ENCODE results near the gene AKAP17A.
"Not testable (repeated sequence)": the region's sequence is repeated elsewhere in the genome, so short reads cannot be mapped to it uniquely, and the experiment has no call there.

Gene AKAP17A

GRCh38 chrX:1610166-1610565 lies 18.8 kb downstream of the AKAP17A start:
- no peaks in the 10 kb centered on the region for H3K4me1 Mint-ChIP-seq (ENCODE audit: low read depth)
- H3K27me3 Mint-ChIP-seq, result no peaks in the 10 kb centered on the region
- no peak overlapping the region for H3K27ac Mint-ChIP-seq
- H3K4me3 Mint-ChIP-seq, result no peak overlapping the region
- no peaks in the 10 kb centered on the region for H3K36me3 Mint-ChIP-seq (ENCODE audit: low read depth)
- no peaks in the 10 kb centered on the region for H3K9me3 Mint-ChIP-seq

- no peak overlapping the region for H3K27ac Mint-ChIP-seq
- H3K36me3 Mint-ChIP-seq (ENCODE audit: low read depth), result no peaks in the 10 kb centered on the region
These were observed 19.3 kb downstream of the AKAP17A start for GRCh38 chrX:1610736-1611135.

GRCh38 chrX:1612641-1613286 lies 21.4 kb downstream of the AKAP17A start:
- H3K27me3 Mint-ChIP-seq, result no peaks in the 10 kb centered on the region
- no peaks in the 10 kb centered on the region for H3K36me3 Mint-ChIP-seq (ENCODE audit: low read depth)
- no peaks in the 10 kb centered on the region for H3K9me3 Mint-ChIP-seq
- H3K27ac Mint-ChIP-seq, result no peak overlapping the region
- H3K4me3 Mint-ChIP-seq, result no peak overlapping the region
- no peaks in the 10 kb centered on the region for H3K4me1 Mint-ChIP-seq (ENCODE audit: low read depth)

More at GRCh38 chrX:1610736-1611135, 19.3 kb downstream of the AKAP17A start:
- no peaks in the 10 kb centered on the region for H3K9me3 Mint-ChIP-seq
- no peaks in the 10 kb centered on the region for H3K27me3 Mint-ChIP-seq
- H3K4me3 Mint-ChIP-seq, result no peak overlapping the region
- no peaks in the 10 kb centered on the region for H3K4me1 Mint-ChIP-seq (ENCODE audit: low read depth)

- no peak within 1 kb of the TSS for H3K27ac Mint-ChIP-seq
- no peaks in the 10 kb centered on the region for H3K36me3 Mint-ChIP-seq (ENCODE audit: low read depth)
- H3K4me3 Mint-ChIP-seq, result no peak within 1 kb of the TSS
- H3K27me3 Mint-ChIP-seq, result no peaks in the 10 kb centered on the region
- no peaks in the 10 kb centered on the region for H3K4me1 Mint-ChIP-seq (ENCODE audit: low read depth)
- H3K9me3 Mint-ChIP-seq, result no peaks in the 10 kb centered on the region
These were observed 23.5 kb downstream of the AKAP17A start, which contains the start of gene ASMT for GRCh38 chrX:1614927-1615326. ASMT (plus strand) TSS chrX:1615059; CDS start chrX:1615200, 141 bp downstream.

- H3K27me3 Mint-ChIP-seq, result no peaks in the 10 kb centered on the region
- H3K4me1 Mint-ChIP-seq (ENCODE audit: low read depth), result peaks cover 7% of the 10 kb centered on the region
- no peaks in the 10 kb centered on the region for H3K9me3 Mint-ChIP-seq
- H3K27ac Mint-ChIP-seq, result no peak overlapping the region
- H3K4me3 Mint-ChIP-seq, result no peak overlapping the region
- H3K36me3 Mint-ChIP-seq (ENCODE audit: low read depth), result no peaks in the 10 kb centered on the region
These were observed 27.3 kb downstream of the AKAP17A start for GRCh38 chrX:1618689-1619088.

- peaks cover 7% of the 10 kb centered on the region for H3K4me1 Mint-ChIP-seq (ENCODE audit: low read depth)
- no peak overlapping the region for H3K27ac Mint-ChIP-seq
- H3K4me3 Mint-ChIP-seq, result no peak overlapping the region
- H3K27me3 Mint-ChIP-seq, result no peaks in the 10 kb centered on the region
- no peaks in the 10 kb centered on the region for H3K36me3 Mint-ChIP-seq (ENCODE audit: low read depth)
- no peaks in the 10 kb centered on the region for H3K9me3 Mint-ChIP-seq
These were observed 32.3 kb downstream of the AKAP17A start for GRCh38 chrX:1623691-1624090.

- H3K27me3 Mint-ChIP-seq; H3K4me1 Mint-ChIP-seq (ENCODE audit: low read depth); H3K4me3 Mint-ChIP-seq; H3K36me3 Mint-ChIP-seq (ENCODE audit: low read depth); H3K9me3 Mint-ChIP-seq; H3K27ac Mint-ChIP-seq: not testable (repeated sequence)
These were observed 32.9 kb downstream of the AKAP17A start for GRCh38 chrX:1624158-1624860.

- H3K4me3 Mint-ChIP-seq; H3K27me3 Mint-ChIP-seq; H3K4me1 Mint-ChIP-seq (ENCODE audit: low read depth); H3K9me3 Mint-ChIP-seq; H3K27ac Mint-ChIP-seq; H3K36me3 Mint-ChIP-seq (ENCODE audit: low read depth): not testable (repeated sequence)
These were observed 33.4 kb downstream of the AKAP17A start for GRCh38 chrX:1624861-1625215.

GRCh38 chrX:1629244-1629643 lies 37.8 kb downstream of the AKAP17A start:
- no peaks in the 10 kb centered on the region for H3K27me3 Mint-ChIP-seq
- H3K36me3 Mint-ChIP-seq (ENCODE audit: low read depth), result no peaks in the 10 kb centered on the region
- H3K9me3 Mint-ChIP-seq, result no peaks in the 10 kb centered on the region
- no peak overlapping the region for H3K4me3 Mint-ChIP-seq
- H3K4me1 Mint-ChIP-seq (ENCODE audit: low read depth), result no peaks in the 10 kb centered on the region
- no peak overlapping the region for H3K27ac Mint-ChIP-seq

- Mint-ChIP-seq H3K4me3 (no peak overlapping the region), H3K36me3 (ENCODE audit: low read depth) (no peaks in the 10 kb centered on the region), H3K9me3 (peaks cover 11% of the 10 kb centered on the region), H3K27me3 (peaks cover 9% of the 10 kb centered on the region), H3K4me1 (ENCODE audit: low read depth) (peaks cover 3% of the 10 kb centered on the region), H3K27ac (no peak overlapping the region)
These were observed 54.6 kb downstream of the AKAP17A start for GRCh38 chrX:1646009-1646408.

- no peak overlapping the region for H3K27ac Mint-ChIP-seq
- peaks cover 6% of the 10 kb centered on the region for H3K4me1 Mint-ChIP-seq (ENCODE audit: low read depth)
- no peaks in the 10 kb centered on the region for H3K36me3 Mint-ChIP-seq (ENCODE audit: low read depth)
- H3K27me3 Mint-ChIP-seq, result peaks cover 9% of the 10 kb centered on the region
- no peak overlapping the region for H3K4me3 Mint-ChIP-seq
- H3K9me3 Mint-ChIP-seq, result peaks cover 11% of the 10 kb centered on the region
These were observed 58.2 kb downstream of the AKAP17A start for GRCh38 chrX:1649621-1650020.

All from stimulated activated naive CD8-positive, alpha-beta T cell treated with anti-CD3 and anti-CD28 coated beads, Interleukin-15, Interleukin-2, amounts not matched to agents 100 ng/mL and 50 ng/mL, for 24 hours (primary cell).